NCI-H2107 treated with DMSO at 0.1 percent for 48 hours (cell line): ENCODE measurements around the gene CFAP92.

Source experiments
- DNase-seq: peaks from one replicate; lab custom pipeline; 2025; ENCODE audit not compliant: unreplicated experiment; lab: John Stamatoyannopoulos, UW

CFAP92 gene

GRCh38 chr3:129025691-129026435 is 32.0 kb upstream of the CFAP92 start:
- DNase-seq = no peak

GRCh38 chr3:129025108-129025507 is 31.2 kb upstream of the CFAP92 start:
- no peak for DNase-seq

- peak; percentile 75 for DNase-seq
These were observed 30.0 kb upstream of the CFAP92 start for GRCh38 chr3:129023909-129024308.

GRCh38 chr3:129023008-129023358 is 29.1 kb upstream of the CFAP92 start:
- DNase-seq = no peak

GRCh38 chr3:129022114-129023007 is 28.5 kb upstream of the CFAP92 start:
- DNase-seq = no peak

- no peak for DNase-seq
These were observed 27.3 kb upstream of the CFAP92 start for GRCh38 chr3:129021140-129021551.

- DNase-seq = no peak
These were observed 26.8 kb upstream of the CFAP92 start for GRCh38 chr3:129020691-129021090.

- DNase-seq = no peak
These were observed 25.4 kb upstream of the CFAP92 start for GRCh38 chr3:129019266-129019665.

- no peak for DNase-seq
These were observed 24.9 kb upstream of the CFAP92 start for GRCh38 chr3:129018751-129019150.

- DNase-seq = no peak
These were observed 24.4 kb upstream of the CFAP92 start for GRCh38 chr3:129018271-129018670.

GRCh38 chr3:129017484-129017899 is 23.6 kb upstream of the CFAP92 start:
- DNase-seq = no peak

GRCh38 chr3:129016720-129017483 is 23.0 kb upstream of the CFAP92 start:
- DNase-seq = no peak

- peak; percentile 98 for DNase-seq
These were observed 22.5 kb upstream of the CFAP92 start for GRCh38 chr3:129016356-129016719.

- DNase-seq = no peak
These were observed 21.7 kb upstream of the CFAP92 start for GRCh38 chr3:129015388-129016105.

GRCh38 chr3:129014793-129015345 is 21.0 kb upstream of the CFAP92 start:
- DNase-seq = no peak

GRCh38 chr3:129014148-129014547 is 20.3 kb upstream of the CFAP92 start:
- no peak for DNase-seq

GRCh38 chr3:129013491-129013891 is 19.6 kb upstream of the CFAP92 start:
- no peak for DNase-seq

- DNase-seq = no peak
These were observed 16.6 kb upstream of the CFAP92 start for GRCh38 chr3:129010310-129010956.

- no peak for DNase-seq
These were observed 15.4 kb upstream of the CFAP92 start for GRCh38 chr3:129009266-129009665.

GRCh38 chr3:129007792-129008191 is 13.9 kb upstream of the CFAP92 start:
- no peak for DNase-seq
